ENCODE data around the gene HYKK. TPM values are rescaled to one million over a fixed set of nuclear protein-coding genes. Genes with fewer than 3 reads are reported as not detected.

HYKK gene
- total and polyA plus RNA-seq, 2 of the 13 experiments (the other 11 are each of a cell fraction or from before 2014, with no cell fraction given), result 3.5 to 5.4 TPM

GRCh38 chr15:78540141-78540870, 32.9 kb downstream of the HYKK start, which contains the start of gene PSMA4 (continued):
- TF ChIP-seq ATF5 (CRISPR knock-in tag; IDR thresholded peaks at IDR 0.05; ENCODE audit: low read depth) (no peak), MNT (IDR thresholded peaks at IDR 0.05) (no peak), HOXD1 (CRISPR knock-in tag; IDR thresholded peaks at IDR 0.05) (no peak), PRMT3 (CRISPR knock-in tag; IDR thresholded peaks at IDR 0.05; ENCODE audit: borderline replicate concordance, low read depth) (no peak), ZNF556 (CRISPR knock-in tag; IDR thresholded peaks at IDR 0.05; ENCODE audit: borderline replicate concordance) (no peak), NCOR1 (IDR thresholded peaks at IDR 0.05; ENCODE audit: borderline replicate concordance, low read length) (no peak), ZFP41 (CRISPR knock-in tag; IDR thresholded peaks at IDR 0.05; ENCODE audit: borderline replicate concordance) (no peak), IRF9 (CRISPR knock-in tag; IDR thresholded peaks at IDR 0.05; ENCODE audit: borderline replicate concordance) (no peak), SRSF1 (optimal IDR thresholded peaks at IDR 0.05; ENCODE audit: low read depth, low read length) (peak; percentile 58), ZNF10 (CRISPR knock-in tag; IDR thresholded peaks at IDR 0.05; ENCODE audit: borderline replicate concordance, low read depth) (no peak)
- TF ChIP-seq, protein P1, sequence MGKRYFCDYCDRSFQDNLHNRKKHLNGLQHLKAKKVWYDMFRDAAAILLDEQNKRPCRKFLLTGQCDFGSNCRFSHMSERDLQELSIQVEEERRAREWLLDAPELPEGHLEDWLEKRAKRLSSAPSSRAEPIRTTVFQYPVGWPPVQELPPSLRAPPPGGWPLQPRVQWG (CRISPR knock-in tag; IDR thresholded peaks at IDR 0.05; ENCODE audit: borderline replicate concordance, low read depth), result no peak
- TF ChIP-seq, protein P2, sequence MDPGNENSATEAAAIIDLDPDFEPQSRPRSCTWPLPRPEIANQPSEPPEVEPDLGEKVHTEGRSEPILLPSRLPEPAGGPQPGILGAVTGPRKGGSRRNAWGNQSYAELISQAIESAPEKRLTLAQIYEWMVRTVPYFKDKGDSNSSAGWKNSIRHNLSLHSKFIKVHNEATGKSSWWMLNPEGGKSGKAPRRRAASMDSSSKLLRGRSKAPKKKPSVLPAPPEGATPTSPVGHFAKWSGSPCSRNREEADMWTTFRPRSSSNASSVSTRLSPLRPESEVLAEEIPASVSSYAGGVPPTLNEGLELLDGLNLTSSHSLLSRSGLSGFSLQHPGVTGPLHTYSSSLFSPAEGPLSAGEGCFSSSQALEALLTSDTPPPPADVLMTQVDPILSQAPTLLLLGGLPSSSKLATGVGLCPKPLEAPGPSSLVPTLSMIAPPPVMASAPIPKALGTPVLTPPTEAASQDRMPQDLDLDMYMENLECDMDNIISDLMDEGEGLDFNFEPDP (CRISPR knock-in tag; conservative IDR thresholded peaks at IDR 0.05), result no peak
- TF ChIP-seq, protein P3, sequence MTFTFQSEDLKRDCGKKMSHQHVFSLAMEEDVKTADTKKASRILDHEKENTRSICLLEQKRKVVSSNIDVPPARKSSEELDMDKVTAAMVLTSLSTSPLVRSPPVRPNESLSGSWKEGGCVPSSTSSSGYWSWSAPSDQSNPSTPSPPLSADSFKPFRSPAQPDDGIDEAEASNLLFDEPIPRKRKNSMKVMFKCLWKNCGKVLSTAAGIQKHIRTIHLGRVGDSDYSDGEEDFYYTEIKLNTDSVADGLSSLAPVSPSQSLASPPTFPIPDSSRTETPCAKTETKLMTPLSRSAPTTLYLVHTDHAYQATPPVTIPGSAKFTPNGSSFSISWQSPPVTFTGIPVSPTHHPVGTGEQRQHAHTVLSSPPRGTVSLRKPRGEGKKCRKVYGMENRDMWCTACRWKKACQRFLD (CRISPR knock-in tag; IDR thresholded peaks at IDR 0.05; ENCODE audit: borderline replicate concordance), result peak; percentile 59; the same call in 1 of the 2 replicates
- TF ChIP-seq, protein P4, sequence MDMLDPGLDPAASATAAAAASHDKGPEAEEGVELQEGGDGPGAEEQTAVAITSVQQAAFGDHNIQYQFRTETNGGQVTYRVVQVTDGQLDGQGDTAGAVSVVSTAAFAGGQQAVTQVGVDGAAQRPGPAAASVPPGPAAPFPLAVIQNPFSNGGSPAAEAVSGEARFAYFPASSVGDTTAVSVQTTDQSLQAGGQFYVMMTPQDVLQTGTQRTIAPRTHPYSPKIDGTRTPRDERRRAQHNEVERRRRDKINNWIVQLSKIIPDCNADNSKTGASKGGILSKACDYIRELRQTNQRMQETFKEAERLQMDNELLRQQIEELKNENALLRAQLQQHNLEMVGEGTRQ (IDR thresholded peaks at IDR 0.05; ENCODE audit: low read depth, low read length), result no peak
- TF ChIP-seq, protein P4 (CRISPR knock-in tag; IDR thresholded peaks at IDR 0.05; ENCODE audit: borderline replicate concordance), result peak; percentile 30; the same call in 1 of the 2 replicates

Data from HepG2 (cell line).